Measurements from ENCODE around the gene POU5F1. TPM values are rescaled to one million over a fixed set of nuclear protein-coding genes. Genes with fewer than 3 reads are reported as not detected.
"Not testable (repeated sequence)": the region's sequence is repeated elsewhere in the genome, so short reads cannot be mapped to it uniquely, and the experiment has no call there.

Gene POU5F1
- total RNA-seq, 4 donors from 2014 or later = 0.92 to 5.5 (median 3.3) TPM

DNA sequence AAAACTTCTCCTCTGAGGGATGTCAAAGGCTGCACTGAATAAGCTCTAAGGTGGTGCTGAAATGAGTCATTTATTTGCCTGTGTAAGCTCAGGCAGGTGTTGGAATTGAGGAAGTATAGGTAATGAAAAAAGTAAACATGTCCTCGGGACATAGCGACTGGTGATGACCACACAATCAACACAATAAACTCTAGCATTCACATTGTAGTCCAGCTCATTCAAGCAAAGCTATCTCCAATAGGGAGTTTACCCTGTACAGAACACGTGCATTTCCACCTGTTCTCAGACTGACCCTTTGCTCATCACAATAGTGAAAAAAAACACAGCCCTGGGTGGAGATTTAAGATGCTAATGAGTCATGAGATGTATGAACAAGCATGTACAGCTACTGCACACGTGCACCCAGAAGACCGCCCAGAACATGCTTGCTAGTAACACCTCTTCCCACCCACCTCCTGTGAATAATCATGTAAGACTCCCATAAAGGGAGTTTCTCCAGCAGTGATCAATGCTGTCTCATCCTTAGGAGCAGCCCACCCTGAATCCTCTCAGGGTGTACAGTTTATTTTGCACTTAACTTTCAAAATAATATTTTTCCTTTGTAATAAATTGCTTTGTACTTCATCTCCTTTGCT, 33.0 kb upstream of the POU5F1 start:
- H3K36me3 ChIP-seq = no peaks in the 10 kb centered on the region
- H3K27ac ChIP-seq = peak overlapping the region; percentile 68 to 87 (median 82)
- intact Hi-C loops (cut with DNase I) = no loop called here
- DNase-seq = no peak
- TF ChIP-seq POLR2A (IDR thresholded peaks at IDR 0.05) = no peak
- TF ChIP-seq, protein P1, sequence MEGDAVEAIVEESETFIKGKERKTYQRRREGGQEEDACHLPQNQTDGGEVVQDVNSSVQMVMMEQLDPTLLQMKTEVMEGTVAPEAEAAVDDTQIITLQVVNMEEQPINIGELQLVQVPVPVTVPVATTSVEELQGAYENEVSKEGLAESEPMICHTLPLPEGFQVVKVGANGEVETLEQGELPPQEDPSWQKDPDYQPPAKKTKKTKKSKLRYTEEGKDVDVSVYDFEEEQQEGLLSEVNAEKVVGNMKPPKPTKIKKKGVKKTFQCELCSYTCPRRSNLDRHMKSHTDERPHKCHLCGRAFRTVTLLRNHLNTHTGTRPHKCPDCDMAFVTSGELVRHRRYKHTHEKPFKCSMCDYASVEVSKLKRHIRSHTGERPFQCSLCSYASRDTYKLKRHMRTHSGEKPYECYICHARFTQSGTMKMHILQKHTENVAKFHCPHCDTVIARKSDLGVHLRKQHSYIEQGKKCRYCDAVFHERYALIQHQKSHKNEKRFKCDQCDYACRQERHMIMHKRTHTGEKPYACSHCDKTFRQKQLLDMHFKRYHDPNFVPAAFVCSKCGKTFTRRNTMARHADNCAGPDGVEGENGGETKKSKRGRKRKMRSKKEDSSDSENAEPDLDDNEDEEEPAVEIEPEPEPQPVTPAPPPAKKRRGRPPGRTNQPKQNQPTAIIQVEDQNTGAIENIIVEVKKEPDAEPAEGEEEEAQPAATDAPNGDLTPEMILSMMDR (IDR thresholded peaks at IDR 0.05) = no peak
- H3K9me3 ChIP-seq = no peaks in the 10 kb centered on the region
- peaks cover 13 to 45% (median 27%) of the 10 kb centered on the region in 3 donors for H3K4me1 ChIP-seq
- H3K4me3 ChIP-seq = peak overlapping the region; percentile 29 to 71 (median 43)
- H3K27me3 ChIP-seq = peaks cover 0 to 9% (median 0%) of the 10 kb centered on the region in 4 donors
- 8 to 13% methylated on average over 5 of the region's 5 CpGs for WGBS, 2 donors

DNA sequence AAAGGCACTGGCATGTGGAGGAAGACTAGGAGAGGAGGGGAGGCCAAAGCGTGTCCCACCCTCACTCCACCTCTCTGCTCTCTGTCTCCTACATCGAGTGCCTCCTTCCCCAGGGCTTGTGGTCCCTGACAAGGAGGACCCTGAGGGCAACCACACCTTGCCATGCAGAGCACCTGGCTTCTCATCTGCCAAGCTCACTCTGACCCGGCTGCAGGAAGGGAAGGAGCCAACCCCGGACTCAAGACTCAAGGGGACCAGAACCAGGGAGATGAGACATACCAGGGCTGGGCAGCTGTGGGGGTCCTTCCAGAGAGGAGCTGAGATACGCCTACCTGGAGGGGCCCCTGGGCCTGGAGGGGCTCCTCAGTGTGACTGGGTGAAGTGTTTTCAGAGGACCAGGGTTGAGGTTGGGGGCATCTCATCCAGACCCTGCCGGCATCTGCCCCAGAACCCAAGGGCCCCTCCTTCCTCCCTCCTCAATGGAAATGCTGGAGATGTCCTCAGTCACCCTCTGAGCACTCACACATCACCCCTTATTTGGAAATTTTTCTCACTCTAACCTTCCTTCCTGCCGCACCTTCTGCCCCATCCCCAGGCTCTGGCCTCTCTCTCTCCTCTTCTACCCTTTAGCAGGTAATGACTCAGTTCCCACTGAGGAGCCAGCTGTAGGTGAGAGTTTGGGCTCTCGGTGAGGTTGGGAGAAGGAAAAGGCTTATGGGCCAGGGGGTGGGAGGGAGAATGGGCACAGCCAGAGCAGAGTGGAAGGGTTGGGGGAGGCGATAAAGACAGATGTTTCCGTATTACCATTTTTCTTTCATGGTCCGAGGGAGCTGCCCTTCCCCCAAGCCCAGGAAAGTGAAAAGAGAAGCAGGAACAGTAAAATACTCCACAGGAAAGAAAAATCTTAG, 32.0 kb upstream of the POU5F1 start:
- Histone ChIP-seq H3K4me3 (peak overlapping the region in 1 of 4 donors; percentile 71), H3K36me3 (no peaks in the 10 kb centered on the region), H3K27me3 (peaks cover 0 to 9% (median 0%) of the 10 kb centered on the region in 4 donors), H3K9me3 (no peaks in the 10 kb centered on the region), H3K4me1 (peaks cover 13 to 52% (median 27%) of the 10 kb centered on the region in 3 donors), H3K27ac (peak overlapping the region; percentile 68 to 87 (median 82))
- TF ChIP-seq, protein P1 (IDR thresholded peaks at IDR 0.05) = no peak
- intact Hi-C loops (cut with DNase I) = no loop called here
- 25 to 28% methylated on average over 8 of the region's 11 CpGs for WGBS, 2 donors
- DNase-seq = no peak

DNA sequence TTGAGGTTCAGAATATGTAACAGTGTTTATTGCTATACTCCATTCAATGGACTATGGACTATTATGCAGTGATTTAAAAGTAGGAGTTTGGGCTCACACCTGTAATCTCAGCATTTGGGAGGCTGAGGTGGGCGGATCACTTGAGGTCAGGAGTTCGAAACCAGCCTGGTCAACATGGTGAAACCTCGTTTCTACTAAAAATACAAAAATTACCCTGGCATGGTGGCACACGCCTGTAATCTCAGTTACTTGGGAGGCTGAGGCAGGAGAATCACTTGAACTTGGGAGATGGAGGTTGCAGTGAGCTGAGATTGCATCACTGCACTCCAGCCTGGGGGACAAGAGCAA, 28.6 kb upstream of the POU5F1 start:
- H3K27me3 ChIP-seq; H3K9me3 ChIP-seq; intact Hi-C loops (cut with DNase I); DNase-seq; H3K36me3 ChIP-seq: not testable (repeated sequence)
- Histone ChIP-seq H3K4me3 (peak overlapping the region in 2 of 4 donors; percentile 43 to 75), H3K27ac (peak overlapping the region in 3 of 4 donors; percentile 92 to 97 (median 92)), H3K4me1 (peaks cover 13 to 44% (median 30%) of the 10 kb centered on the region in 3 donors)
- 74 to 81% methylated on average over 4 of the region's 4 CpGs for WGBS, 2 donors

DNA sequence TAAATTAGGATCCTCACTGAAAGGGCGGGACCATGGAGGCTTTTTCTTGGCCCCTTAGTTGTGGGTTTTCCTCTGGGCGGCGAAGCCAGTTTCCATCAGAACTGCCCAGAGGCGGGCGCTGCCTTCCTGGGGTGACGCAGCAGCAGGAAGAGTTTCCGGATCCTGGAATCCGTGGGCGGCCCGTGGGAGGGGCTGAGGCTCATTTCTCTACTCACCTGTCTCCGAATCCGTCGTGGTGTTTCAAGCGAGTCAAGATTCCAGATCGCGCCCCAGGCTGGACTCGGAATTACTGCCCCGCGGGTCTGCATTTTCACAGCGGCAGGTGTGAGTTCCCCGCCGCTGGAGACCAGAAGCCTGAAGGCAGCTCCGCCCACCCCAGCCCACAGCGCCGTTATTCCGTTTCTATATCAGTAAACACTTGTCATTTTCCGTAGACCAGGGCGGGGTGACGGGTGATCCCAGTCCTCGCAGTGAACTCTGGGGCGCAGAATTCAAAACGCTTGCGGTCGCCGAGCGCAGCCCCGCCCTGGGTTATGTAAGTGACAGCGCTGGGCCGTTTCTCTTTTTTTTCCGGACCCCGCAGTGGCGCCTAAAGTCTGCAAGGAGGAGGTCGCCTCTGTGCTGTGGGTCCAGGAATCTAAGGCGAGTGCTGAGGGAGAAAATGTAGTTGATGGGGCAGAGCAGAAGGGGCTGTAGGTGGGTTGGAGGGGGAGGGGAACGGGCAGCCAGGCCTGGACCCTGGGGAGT, 27.2 kb upstream of the POU5F1 start:
- Histone ChIP-seq H3K4me1 (peaks cover 5 to 32% (median 20%) of the 10 kb centered on the region in 3 donors), H3K27me3 (no peaks in the 10 kb centered on the region), H3K4me3 (peak overlapping the region; percentile 43 to 75 (median 66)), H3K36me3 (no peaks in the 10 kb centered on the region), H3K9me3 (no peaks in the 10 kb centered on the region), H3K27ac (peak overlapping the region; percentile 92 to 97 (median 92))
- TF ChIP-seq POLR2A (IDR thresholded peaks at IDR 0.05) = peak in 3 of 4 donors; percentile 52 to 75 (median 73)
- TF ChIP-seq, protein P1 (IDR thresholded peaks at IDR 0.05) = no peak
- WGBS, 2 donors = 0% methylated on average over 18 to 19 of the region's 45 CpGs
- DNase-seq = peak; percentile 86
- intact Hi-C loops (cut with DNase I) = no loop called here

DNA sequence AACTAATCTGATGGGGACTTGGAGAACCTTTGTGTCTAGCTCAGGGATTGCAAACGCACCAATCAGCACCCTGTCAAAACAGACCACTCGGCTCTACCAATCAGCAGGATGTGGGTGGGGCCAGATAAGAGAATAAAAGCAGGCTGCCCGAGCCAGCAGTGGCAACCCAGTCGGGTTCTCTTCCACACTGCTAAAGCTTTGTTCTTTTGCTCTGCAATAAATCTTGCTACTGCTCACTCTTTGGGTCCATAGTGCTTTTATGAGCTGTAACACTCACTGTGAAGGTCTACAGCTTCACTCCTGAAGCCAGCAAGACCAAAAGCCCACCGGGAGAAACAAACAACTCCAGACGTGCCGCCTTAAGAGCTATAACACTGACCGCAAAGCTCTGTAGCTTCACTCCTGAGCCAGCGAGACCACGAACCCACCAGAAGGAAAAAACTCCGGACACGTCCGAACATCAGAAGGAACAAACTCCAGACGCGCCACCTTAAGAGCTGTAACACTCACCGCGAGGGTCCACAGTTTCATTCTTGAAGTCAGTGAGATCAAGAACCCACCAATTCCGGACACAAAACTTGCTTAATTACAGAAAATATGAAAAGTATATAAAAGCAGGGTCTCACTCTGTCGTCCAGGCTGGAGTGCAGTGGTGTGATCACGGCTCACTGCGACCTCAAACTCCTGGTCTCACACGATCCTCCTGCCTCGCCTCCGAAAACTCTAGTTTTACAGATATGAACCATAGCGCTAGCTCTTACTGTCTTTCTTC, 26.0 kb upstream of the POU5F1 start:
- WGBS, 2 donors = 75 to 86% methylated on average over 24 of the region's 25 CpGs
- Histone ChIP-seq H3K4me3 (peak overlapping the region; percentile 43 to 75 (median 66)), H3K27ac (peak overlapping the region; percentile 92 to 97 (median 92)), H3K4me1 (peaks cover 0 to 22% (median 12%) of the 10 kb centered on the region in 3 donors)
- H3K27me3 ChIP-seq; H3K36me3 ChIP-seq; H3K9me3 ChIP-seq; intact Hi-C loops (cut with DNase I); DNase-seq: not testable (repeated sequence)

DNA sequence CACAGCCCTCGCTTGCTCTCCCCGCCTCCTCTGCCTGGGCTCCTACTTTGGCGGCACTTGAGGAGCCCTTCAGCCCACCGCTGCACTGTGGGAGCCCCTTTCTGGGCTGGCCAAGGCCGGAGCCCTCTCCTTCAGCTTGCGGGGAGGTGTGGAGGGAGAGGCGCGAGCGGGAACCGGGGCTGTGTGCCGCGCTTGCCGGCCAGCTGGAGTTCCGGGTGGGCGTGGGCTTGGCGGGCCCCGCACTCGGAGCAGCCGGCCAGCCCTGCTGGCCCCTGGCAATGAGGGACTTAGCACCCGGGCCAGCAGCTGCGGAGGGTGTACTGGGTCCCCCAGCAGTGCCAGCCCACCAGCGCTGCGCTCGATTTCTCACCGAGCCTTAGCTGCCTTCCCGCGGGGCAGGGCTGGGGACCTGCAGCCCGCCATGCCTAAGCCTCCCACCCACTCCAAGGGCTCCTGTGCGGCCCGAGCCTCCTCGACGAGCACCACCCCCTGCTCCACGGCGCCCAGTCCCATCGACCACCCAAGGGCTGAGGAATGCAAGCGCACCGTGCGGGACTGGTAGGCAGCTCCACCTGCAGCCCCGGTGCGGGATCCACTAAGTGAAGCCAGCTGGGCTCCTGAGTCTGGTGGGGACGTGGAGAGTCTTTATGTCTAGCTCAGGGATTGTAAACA, 25.0 kb upstream of the POU5F1 start:
- DNase-seq; H3K27ac ChIP-seq; H3K27me3 ChIP-seq; H3K36me3 ChIP-seq; intact Hi-C loops (cut with DNase I); H3K9me3 ChIP-seq; H3K4me3 ChIP-seq: not testable (repeated sequence)
- WGBS, 2 donors = 93 to 96% methylated on average over 15 to 19 of the region's 41 CpGs
- peaks cover 0 to 22% (median 12%) of the 10 kb centered on the region in 3 donors for H3K4me1 ChIP-seq

Data from esophagus squamous epithelium (tissue), 5 donors.